HL-60 (cell line): ENCODE results near the gene BAD.
"Not testable (repeated sequence)": the region's sequence is repeated elsewhere in the genome, so short reads cannot be mapped to it uniquely, and the experiment has no call there.

Source experiments
- DNase-seq, 2 experiments: peaks; one replicate each; pipeline ENCODE4 v3.0.0-alpha.2; 2010 to 2020; ENCODE audit warnings: low read depth in 1 of 2, low spot score in 1 of 2
- H3K27ac ChIP-seq: fragments of 250-450 bp; sonication (Bioruptor Pico); replicated peaks from 2 replicates; pipeline ENCODE4 v1.5.1; 2020; ENCODE audit warnings: mild to moderate bottlenecking, moderate library complexity
- H3K27me3 ChIP-seq: fragments of 250-450 bp; sonication (Bioruptor Pico); 2 replicates; pipeline ENCODE4 v1.5.1; 2021; ENCODE audit warnings: mild to moderate bottlenecking, moderate library complexity; ENCODE audit not compliant: insufficient read depth, poor library complexity, severe bottlenecking
- H3K4me3 ChIP-seq: replicated peaks from 2 replicates; pipeline ENCODE4 v1.5.1; 2011; ENCODE audit warnings: mild to moderate bottlenecking, control low read depth, low read length; ENCODE audit not compliant: insufficient read depth
- CTCF ChIP-seq: IDR thresholded peaks from one replicate; pipeline ENCODE4 v1.5.1; 2011; ENCODE audit warnings: low read length, control low read depth, inconsistent platforms; ENCODE audit not compliant: insufficient read depth
- GABPA ChIP-seq: IDR thresholded peaks from 2 replicates; pipeline ENCODE4 v1.6.1; 2012; ENCODE audit warnings: low read depth
- POLR2AphosphoS5 ChIP-seq: IDR thresholded peaks from 2 replicates; pipeline ENCODE4 v1.6.1; 2012; ENCODE audit warnings: low read depth
- REST ChIP-seq: IDR thresholded peaks from 2 replicates; pipeline ENCODE4 v1.6.1; 2012; ENCODE audit warnings: low read depth; ENCODE audit not compliant: insufficient replicate concordance
- SPI1 ChIP-seq: IDR thresholded peaks from 2 replicates; pipeline ENCODE4 v1.6.1; 2012; ENCODE audit warnings: low read depth, mild to moderate bottlenecking, borderline replicate concordance

The BAD gene

GRCh38 chr11:64327993-64328392 lies 43.5 kb upstream of the BAD start:
- Histone ChIP-seq H3K27me3 (no peaks in the 10 kb centered on the region), H3K4me3 (no peak overlapping the region), H3K27ac (no peak overlapping the region)
- TF ChIP-seq SPI1, result no peak
- no peak for TF ChIP-seq REST
- no peak for TF ChIP-seq POLR2AphosphoS5
- TF ChIP-seq GABPA, result no peak
- TF ChIP-seq CTCF, result no peak
- no peak for DNase-seq

GRCh38 chr11:64327375-64327774 lies 42.9 kb upstream of the BAD start:
- H3K4me3 ChIP-seq, result no peak overlapping the region
- no peak for TF ChIP-seq POLR2AphosphoS5
- TF ChIP-seq CTCF, result no peak
- TF ChIP-seq SPI1, result no peak
- no peak overlapping the region for H3K27ac ChIP-seq
- no peak for DNase-seq
- H3K27me3 ChIP-seq, result no peaks in the 10 kb centered on the region

GRCh38 chr11:64324692-64325469 lies 40.4 kb upstream of the BAD start:
- Histone ChIP-seq H3K27ac (no peak overlapping the region), H3K27me3 (no peaks in the 10 kb centered on the region), H3K4me3 (no peak overlapping the region)
- TF ChIP-seq POLR2AphosphoS5 (no peak), SPI1 (no peak), CTCF (no peak)
- no peak for DNase-seq

- not testable (repeated sequence) for H3K27ac ChIP-seq, H3K27me3 ChIP-seq
Measured at GRCh38 chr11:64323984-64324383, 39.5 kb upstream of the BAD start.

GRCh38 chr11:64323373-64323772 lies 38.9 kb upstream of the BAD start:
- DNase-seq, result no peak
- no peak overlapping the region for H3K4me3 ChIP-seq
- no peaks in the 10 kb centered on the region for H3K27me3 ChIP-seq
- H3K27ac ChIP-seq, result no peak overlapping the region
- TF ChIP-seq REST (no peak), CTCF (no peak), SPI1 (no peak), POLR2AphosphoS5 (no peak)

More at GRCh38 chr11:64323984-64324383, 39.5 kb upstream of the BAD start:
- not testable (repeated sequence) for DNase-seq, H3K4me3 ChIP-seq
